Prostate gland (tissue), 2 donors: ENCODE results near the gene PHC2.

Source experiments
- CTCF ChIP-seq, 4 experiments: fragments of 200-600 bp in 2 of 4; fragments of 450-650 bp in 2 of 4; sonication (generic) in 2 of 4; IDR thresholded peaks; 1 replicate in 3 of 4; 2 replicates in 1 of 4; pipeline ENCODE4 v1.5.1; 2016 to 2019; ENCODE audit warnings: antibody characterized with exemption in 4 of 4, mild to moderate bottlenecking in 2 of 4, moderate library complexity in 2 of 4
- POLR2A ChIP-seq: fragments of 450-650 bp; IDR thresholded peaks from one replicate; pipeline ENCODE4 v1.6.1; 2016; ENCODE audit warnings: antibody characterized with exemption, mild to moderate bottlenecking

DNA sequence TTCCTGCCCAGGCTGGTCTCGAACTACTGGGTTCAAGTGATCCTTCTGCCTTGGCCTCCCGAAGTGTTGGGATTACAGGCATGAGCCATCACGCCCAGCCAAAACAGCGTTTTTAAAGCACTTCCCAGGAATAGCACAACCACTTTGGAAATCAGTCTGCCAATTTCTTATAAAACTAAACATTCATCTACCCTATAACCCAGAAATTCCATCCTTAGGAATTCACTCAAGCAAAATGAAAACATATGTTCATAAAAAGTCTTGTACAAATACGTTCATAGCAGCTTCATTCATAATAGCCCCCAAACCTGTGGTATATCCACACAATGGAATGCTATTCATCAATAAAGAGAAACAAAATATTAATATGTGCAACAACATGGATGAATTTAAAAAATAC, 36.1 kb downstream of the PHC2 start:
- TF ChIP-seq CTCF (IDR thresholded peaks at IDR 0.05): no peak
- TF ChIP-seq POLR2A: no peak
